ENCODE results near the gene FXYD5.

The FXYD5 gene

DNA sequence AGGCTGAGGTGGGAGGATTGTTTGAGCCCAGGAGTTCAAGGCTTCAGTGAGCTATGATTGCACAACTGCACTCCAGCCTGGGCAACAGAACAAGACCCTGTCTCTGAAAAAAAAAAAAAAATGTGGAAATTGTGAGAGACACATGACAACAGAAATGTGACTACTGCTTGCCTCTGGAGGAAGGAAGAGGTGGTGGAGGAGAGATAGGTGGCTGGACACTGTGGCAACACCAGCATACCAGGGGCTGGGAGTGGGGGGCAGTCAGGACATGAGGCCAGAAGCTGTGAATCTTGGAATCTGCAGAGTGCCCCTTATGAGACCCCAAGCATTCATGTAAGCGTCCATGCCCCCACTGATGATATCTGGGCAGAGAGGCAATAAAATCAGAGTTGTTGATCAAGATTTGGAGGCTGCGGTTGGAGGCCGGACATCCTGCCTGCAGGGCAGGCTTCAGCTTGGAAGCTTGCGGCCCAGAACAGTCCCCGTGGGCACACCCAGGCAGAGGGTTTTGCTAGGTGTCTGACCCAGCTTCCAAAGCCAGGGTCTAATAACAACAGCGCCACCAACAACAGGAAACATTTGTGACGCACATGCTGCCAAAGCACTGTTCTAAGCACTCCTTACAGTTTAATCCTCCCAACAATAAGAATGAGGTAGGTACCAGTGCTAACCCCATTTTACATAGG lies 57.2 kb downstream of the FXYD5 start:
- peak; percentile 38 to 68 for DNase-seq (ENCODE audit: low read depth in 2 of 2, low spot score in 1 of 2)

DNA sequence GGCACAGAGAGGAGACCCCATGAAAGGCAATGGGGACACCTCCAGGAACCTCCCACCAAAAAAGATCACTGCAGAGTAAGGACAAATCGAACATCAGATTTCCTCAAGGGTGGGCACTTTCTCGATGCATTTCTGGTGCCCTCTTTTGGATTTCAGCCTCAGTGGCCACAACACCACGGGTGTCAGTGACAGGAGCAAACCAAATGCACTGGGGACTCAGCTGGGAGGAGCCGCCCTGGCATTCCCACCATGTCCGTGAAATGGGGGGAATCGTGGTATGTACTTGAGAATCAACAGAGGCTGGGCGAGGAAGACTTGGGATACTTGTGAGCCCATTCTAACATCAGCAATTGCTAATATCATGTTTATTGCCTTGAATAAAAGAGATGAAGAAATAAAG lies 57.7 kb downstream of the FXYD5 start:
- no peak for DNase-seq (ENCODE audit: low read depth in 2 of 2, low spot score in 1 of 2)

DNA sequence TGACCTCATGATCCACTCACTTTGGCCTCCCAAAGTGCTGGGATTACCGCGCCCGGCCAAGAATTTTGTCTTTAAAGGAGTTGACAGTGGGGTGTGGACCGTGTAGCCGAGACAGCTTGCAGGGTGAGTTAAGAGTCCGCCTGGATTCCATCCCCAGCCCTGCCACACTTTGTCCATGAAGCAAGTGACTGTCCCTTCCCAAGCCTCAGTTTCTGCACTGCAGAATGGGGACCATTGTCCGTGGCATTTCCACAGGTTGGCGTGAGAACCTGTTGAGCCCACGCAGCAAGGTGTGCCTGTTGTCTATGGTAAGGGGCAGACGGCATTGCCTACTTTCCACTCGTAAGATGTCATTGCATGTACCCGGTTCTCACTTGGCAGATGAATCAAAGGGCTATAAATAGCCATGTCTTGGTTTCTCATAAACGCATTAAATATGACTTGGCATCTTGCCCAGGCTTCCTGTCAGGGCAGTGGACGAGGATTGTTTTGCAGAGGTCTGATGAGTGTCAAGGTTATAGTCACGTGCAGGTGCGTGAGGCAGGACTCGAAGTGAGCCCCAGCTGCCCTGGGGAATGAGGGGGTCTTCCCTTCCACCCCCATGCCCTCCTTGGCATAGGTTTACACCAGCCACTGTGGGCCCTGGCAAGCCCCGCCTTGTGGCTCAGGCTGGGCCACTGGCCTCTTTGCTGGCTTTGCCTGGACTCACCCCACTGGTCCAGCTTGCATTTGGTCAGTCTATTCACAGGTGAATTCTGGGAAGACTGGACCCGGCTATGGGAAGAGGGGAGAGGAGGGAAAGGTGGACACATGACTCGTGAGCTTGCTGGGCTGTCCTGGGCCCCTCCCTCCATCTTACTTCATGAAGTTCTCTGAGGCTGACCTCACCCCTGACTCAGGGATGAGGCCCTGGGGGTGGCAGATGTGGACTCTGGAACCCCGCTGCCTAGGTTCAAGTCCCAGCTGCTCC lies 59.4 kb downstream of the FXYD5 start:
- peak; percentile 58 to 62 for DNase-seq (ENCODE audit: low read depth in 2 of 2, low spot score in 1 of 2)

DNA sequence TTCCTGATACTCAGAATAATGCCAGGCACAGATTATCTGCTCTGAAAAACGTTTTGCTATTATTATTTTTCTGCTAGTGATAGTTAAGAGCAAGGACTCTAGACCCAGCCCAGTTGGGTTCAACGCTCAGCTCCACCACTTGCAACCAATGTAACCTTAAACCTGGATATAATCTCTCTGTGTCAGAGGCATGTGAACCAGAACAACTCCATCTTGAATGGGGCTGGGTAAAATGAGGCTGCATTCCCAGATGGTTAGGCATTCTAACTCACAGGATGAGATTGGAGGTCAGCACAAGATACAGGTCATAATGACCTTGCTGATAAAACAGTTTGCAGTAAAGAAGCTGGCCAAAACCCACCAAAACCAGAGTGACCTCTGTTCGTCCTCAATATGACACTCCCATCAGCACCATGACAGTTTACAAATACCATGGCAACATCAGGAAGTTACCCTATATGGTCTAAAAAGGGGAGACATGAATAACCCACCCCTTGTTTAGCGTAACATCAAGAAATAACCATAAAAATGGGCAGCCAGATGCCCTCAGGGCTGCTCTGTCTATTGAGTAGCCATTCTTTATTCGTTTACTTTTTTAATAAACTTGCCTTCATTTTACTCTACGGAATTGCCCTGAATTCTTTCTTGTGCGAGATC lies 60.4 kb downstream of the FXYD5 start:
- no peak for DNase-seq (ENCODE audit: low read depth in 2 of 2, low spot score in 1 of 2)

DNA sequence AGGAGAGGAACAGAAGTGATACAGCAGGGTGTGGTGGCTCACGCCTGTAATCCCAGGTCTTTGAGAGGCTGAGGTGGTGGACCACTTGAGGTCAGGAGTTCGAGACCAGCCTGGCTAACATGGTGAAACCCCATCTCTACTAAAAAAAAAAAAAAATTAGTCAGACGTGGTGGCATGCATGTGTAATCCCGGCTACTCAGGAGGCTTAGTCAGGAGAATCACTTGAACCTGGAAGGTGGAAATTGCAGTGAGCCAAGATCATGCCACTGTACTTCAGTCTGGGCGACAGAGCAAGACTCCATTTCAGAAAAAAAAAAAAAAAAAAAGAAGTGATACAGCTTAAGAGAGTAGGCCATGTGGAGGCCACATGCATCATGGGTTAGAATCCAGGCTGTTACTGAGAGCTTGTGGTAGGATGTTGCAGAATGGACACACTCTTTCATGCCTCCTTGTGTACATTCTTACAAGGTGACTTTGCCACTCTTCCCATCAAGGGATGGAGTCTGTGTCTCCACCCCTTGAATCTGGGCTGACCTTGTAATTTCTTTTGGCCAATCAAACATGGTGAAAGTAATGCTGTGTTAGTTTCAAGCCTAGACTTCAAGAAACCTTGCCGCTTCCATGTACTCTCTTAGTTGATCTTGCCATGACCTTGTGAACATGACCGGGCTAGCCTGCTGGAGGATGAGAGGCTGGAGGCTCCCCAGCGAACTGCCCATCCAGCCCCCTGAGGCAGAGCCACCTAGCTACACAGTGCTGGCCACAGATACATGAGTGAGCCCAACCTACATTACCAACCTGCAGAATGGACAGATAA lies 61.7 kb downstream of the FXYD5 start:
- DNase-seq (ENCODE audit: low read depth in 2 of 2, low spot score in 1 of 2): no peak

DNA sequence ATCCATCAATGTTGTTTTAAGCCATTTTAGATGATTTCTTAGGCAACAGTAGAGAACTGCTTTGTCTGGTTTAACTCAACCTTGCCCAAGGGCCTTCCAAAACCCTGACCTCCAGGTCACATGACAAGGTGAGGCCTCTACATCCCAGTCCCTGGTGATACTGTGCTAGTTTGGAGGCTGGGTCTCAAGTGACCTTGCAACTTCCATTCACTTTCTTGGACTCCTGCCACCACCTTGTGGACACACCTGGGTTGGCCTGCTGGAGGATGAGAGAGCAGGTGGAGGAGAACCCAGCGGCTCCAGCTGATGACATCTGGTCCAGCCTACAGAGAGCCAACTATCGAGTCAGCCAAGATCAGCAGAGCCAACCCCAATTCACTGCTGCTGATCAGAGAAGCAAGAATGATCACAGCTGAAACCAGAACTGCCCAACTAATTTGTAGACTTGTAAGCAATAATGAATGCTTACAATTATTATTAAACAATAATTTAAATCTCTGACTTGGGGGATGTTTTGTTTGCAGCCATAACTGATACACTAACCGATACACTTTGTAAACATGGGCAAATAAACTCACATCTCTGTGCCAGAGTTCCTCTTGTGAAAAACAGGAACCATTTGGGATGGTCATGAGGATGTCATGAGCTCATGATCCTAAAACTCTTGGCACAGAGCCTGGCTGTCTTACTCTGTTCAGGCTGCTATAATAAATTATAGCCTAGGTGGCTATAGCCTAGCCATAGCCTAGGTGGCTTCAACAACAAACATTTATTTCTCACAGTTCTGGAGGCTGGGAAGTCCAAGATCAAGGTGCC lies 62.5 kb downstream of the FXYD5 start:
- no peak for DNase-seq (ENCODE audit: low read depth in 2 of 2, low spot score in 1 of 2)

DNA sequence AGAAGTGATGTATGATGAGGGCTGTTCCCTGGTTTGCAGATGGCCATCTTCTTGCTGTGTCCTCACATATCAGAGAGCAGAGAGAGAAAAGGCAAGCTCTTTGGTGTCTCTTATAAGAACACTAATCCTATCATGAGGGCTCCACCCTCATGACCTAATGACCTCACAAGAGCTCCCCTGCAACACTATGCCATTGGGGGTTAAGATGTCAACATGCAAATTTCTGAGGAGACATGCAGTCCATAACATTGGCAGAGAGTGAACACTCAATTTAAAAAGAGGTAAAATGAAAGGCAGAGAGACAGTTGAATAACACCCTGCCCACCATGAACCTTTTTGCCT lies 63.1 kb downstream of the FXYD5 start:
- DNase-seq (ENCODE audit: low read depth in 2 of 2, low spot score in 1 of 2): no peak

DNA sequence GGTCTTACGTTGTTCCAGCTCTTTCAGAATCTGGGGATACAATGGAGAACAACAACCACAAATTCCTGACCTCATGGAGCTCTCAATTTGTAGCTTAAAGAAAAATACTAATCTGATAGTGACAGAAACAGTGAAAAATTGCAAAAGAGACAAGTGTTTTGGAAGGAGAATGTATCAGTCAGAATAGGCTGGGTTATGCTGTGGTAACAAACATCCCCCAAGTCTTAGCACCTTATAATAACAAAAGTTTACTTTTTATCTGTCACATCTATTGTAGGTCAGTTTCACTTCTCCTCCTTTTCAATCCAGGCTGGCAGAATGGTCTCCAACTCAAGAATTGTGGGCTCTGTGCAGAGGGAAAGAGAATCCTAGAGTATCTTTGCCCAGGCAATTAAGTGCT lies 64.5 kb downstream of the FXYD5 start:
- no peak for DNase-seq (ENCODE audit: low read depth in 2 of 2, low spot score in 1 of 2)

All from stimulated activated CD8-positive, alpha-beta memory T cell treated with anti-CD3 and anti-CD28 coated beads, Interleukin-4, amount 100 ng/mL, for 1 hour (primary cell).